ENCODE results near the gene OLIG1.

DNA sequence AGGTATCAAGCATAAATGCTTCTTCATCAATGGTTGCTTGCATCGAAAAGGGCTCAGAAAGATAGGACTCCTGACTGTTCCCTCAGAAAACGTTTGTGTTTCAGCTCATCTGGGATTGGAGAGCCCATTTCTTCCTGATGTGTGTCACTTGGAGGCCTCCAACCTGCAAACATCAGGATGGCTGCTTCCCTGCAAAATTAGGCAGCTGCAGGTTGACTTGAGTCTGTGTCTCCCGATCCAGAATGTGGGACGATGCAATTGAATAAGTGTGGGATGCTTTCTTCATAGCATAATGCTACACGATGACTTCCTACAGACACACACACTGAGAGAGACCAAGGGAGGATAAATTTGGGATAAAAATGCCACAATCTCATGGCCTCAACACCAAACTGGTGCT is 42.2 kb downstream of the OLIG1 start:
- TF ChIP-seq, protein P1, sequence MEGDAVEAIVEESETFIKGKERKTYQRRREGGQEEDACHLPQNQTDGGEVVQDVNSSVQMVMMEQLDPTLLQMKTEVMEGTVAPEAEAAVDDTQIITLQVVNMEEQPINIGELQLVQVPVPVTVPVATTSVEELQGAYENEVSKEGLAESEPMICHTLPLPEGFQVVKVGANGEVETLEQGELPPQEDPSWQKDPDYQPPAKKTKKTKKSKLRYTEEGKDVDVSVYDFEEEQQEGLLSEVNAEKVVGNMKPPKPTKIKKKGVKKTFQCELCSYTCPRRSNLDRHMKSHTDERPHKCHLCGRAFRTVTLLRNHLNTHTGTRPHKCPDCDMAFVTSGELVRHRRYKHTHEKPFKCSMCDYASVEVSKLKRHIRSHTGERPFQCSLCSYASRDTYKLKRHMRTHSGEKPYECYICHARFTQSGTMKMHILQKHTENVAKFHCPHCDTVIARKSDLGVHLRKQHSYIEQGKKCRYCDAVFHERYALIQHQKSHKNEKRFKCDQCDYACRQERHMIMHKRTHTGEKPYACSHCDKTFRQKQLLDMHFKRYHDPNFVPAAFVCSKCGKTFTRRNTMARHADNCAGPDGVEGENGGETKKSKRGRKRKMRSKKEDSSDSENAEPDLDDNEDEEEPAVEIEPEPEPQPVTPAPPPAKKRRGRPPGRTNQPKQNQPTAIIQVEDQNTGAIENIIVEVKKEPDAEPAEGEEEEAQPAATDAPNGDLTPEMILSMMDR (conservative IDR thresholded peaks at IDR 0.05; ENCODE audit: low read length) = no peak
- no peak for TF ChIP-seq EZH2phosphoT487 (IDR thresholded peaks at IDR 0.05; ENCODE audit: borderline replicate concordance)

All from Loucy (cell line).